Ovary (tissue), 9 donors: ENCODE results near the gene IFT81. TPM values are rescaled to one million over a fixed set of nuclear protein-coding genes. Genes with fewer than 3 reads are reported as not detected.

Source experiments
- DNase-seq, 5 donors: peaks; one replicate each; pipeline ENCODE4 v3.0.0-alpha.2; 2019 to 2020
- H3K27ac ChIP-seq, 2 donors: fragments of 200-600 bp; one replicate each; pipeline versions ENCODE4 v1.5.1 to v1.8.0; 2019 to 2022
- H3K27me3 ChIP-seq: fragments of 200-600 bp; one replicate; pipeline ENCODE4 v1.8.0; 2022
- H3K36me3 ChIP-seq: fragments of 200-600 bp; sonication (generic); one replicate; pipeline ENCODE4 v1.5.1; 2019
- H3K4me1 ChIP-seq: one replicate; pipeline ENCODE4 v1.8.1; 2013; ENCODE audit warnings: mild to moderate bottlenecking, moderate library complexity; ENCODE audit not compliant: insufficient read depth
- H3K4me3 ChIP-seq: fragments of 200-600 bp; sonication (generic); one replicate; pipeline ENCODE4 v1.5.1; 2017
- H3K9me3 ChIP-seq, 2 donors: fragments of 200-600 bp in 1 of 2; sonication (generic) in 1 of 2; one replicate each; pipeline versions ENCODE4 v1.5.1 to v1.8.1; 2013 to 2019; ENCODE audit warnings: mild to moderate bottlenecking in 1 of 2, moderate library complexity in 1 of 2
- EP300 ChIP-seq: sonication (generic); formaldehyde crosslinking; IDR thresholded peaks from one replicate; pipeline ENCODE4 v1.6.1; 2017; ENCODE audit warnings: antibody characterized with exemption
- POLR2A ChIP-seq: fragments of 450-650 bp; IDR thresholded peaks from one replicate; pipeline ENCODE4 v1.6.1; 2017; ENCODE audit warnings: antibody characterized with exemption, mild to moderate bottlenecking, moderate library complexity
- WGBS, 3 donors: extraction: QIAGEN DNeasy Blood & Tissue Kit in 1 of 3; methylation state at CpG; one replicate each; pipeline versions ENCODE4 v1.1.5 to v1.1.7; 2013 to 2017; 5-methylcytosine and 5-hydroxymethylcytosine counted together
- intact Hi-C, 4 donors: fragments of 100-400 bp; cut with DNase I; formaldehyde crosslinking; loops; one replicate each; pipeline versions ENCODE4 v1.11.0 to v1.15.1; 2022 to 2023
- polyA plus RNA-seq, 2 donors: library from polyadenylated mRNA; stranded (reverse); fragments of 200-250 nt in 1 of 2; fragments of 350-450 nt in 1 of 2; fragmentation: Illumina TruSeq in 1 of 2; extraction: RNeasy Lipid Tissue Mini Kit (QIAGEN cat#74804) in 1 of 2; gene quantifications; one replicate each; pipeline ENCODE4 v1.2.3, GENCODE V29; 2013 to 2014
- total RNA-seq, 7 donors: library from RNA; depleted of rRNA in 2 of 7; stranded (reverse); fragments of >200 nt in 2 of 7; fragmentation: NEBNext Ultra II Directional in 3 of 7; extraction: Animal tissue kit (Norgen Biotek cat#: 25700) in 3 of 7; gene quantifications; one replicate each; pipeline versions ENCODE4 v1.1.0 to v1.2.4, GENCODE V29; 2016 to 2023
- TF ChIP-seq, protein P1 (sequence below), 3 donors: fragments of 450-650 bp in 2 of 3; fragments of 200-600 bp in 1 of 3; IDR thresholded peaks; one replicate each; pipeline versions ENCODE4 v1.5.1 to v1.8.0; 2016 to 2022; ENCODE audit warnings: antibody characterized with exemption in 3 of 3, mild to moderate bottlenecking in 1 of 3
- donor health status: DM: no; HTN: no; CAD: no; lungs with moderate emphysema.
- donor health status: DM: no; HTN: no; CAD: no.
- donor health status: Bipolar disorder and iron deficiency.
- donor health status: DM: yes; HTN: yes; CAD: no.
- donor health status: DM: no; HTN: no; CAD: no.
- donor health status: DM: yes; HTN: yes; CAD: no.

Gene IFT81
- total and polyA plus RNA-seq, 9 donors: 10.4 to 22.3 (median 17.2) TPM

DNA sequence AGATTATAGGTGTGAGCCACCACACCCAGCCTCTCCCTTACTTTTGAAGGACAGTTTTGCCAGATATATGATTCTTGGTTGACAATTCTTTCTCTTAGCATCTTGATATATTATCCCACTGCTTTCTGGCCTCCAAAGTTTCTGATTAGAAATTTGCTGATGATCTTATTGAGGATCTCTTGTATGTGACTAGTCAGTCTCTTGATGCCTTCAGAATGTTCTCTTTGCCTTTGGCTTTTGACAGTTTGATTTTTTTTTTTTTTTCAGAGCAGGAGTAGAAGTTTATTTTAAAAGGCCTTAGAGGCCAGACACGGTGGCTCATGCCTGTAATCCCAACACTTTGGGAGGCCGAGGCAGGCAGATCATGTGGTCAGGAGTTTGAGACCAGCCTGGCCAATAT, 32.6 kb downstream of the IFT81 start:
- H3K4me1 ChIP-seq: no peaks in the 10 kb centered on the region
- no peak for DNase-seq
- TF ChIP-seq EP300: no peak
- TF ChIP-seq, protein P1, sequence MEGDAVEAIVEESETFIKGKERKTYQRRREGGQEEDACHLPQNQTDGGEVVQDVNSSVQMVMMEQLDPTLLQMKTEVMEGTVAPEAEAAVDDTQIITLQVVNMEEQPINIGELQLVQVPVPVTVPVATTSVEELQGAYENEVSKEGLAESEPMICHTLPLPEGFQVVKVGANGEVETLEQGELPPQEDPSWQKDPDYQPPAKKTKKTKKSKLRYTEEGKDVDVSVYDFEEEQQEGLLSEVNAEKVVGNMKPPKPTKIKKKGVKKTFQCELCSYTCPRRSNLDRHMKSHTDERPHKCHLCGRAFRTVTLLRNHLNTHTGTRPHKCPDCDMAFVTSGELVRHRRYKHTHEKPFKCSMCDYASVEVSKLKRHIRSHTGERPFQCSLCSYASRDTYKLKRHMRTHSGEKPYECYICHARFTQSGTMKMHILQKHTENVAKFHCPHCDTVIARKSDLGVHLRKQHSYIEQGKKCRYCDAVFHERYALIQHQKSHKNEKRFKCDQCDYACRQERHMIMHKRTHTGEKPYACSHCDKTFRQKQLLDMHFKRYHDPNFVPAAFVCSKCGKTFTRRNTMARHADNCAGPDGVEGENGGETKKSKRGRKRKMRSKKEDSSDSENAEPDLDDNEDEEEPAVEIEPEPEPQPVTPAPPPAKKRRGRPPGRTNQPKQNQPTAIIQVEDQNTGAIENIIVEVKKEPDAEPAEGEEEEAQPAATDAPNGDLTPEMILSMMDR (IDR thresholded peaks at IDR 0.05): no peak
- TF ChIP-seq POLR2A: no peak
- H3K36me3 ChIP-seq: no peaks in the 10 kb centered on the region
- WGBS, 3 donors: 96 to 100% (median 97%) methylated on average over 2 of the region's 2 CpGs
- H3K27me3 ChIP-seq: no peaks in the 10 kb centered on the region
- intact Hi-C loops: no loop called here
- H3K9me3 ChIP-seq: no peaks in the 10 kb centered on the region
- no peak overlapping the region for H3K4me3 ChIP-seq
- no peak overlapping the region for H3K27ac ChIP-seq

DNA sequence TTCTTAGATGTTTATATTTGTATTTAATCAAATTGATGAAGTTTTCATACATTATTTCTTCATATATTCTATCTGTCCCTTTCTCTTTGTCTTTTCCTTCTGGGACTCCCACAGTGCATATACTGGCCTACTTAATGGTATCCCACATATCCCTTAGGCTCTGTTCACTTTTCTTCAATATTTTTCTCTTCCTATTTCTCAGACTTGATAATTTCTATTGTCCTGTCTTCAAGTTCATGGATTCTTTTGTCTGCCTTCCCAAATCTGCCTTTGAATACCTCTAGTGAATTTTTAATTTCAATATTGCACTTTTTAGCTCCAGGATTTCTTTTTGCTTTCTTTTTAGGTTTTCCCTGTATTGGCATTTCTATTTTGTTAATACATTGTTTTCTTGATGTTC, 33.4 kb downstream of the IFT81 start:
- no peaks in the 10 kb centered on the region for H3K36me3 ChIP-seq
- no peaks in the 10 kb centered on the region for H3K4me1 ChIP-seq
- intact Hi-C loops: no loop called here
- no peaks in the 10 kb centered on the region for H3K27me3 ChIP-seq
- no peaks in the 10 kb centered on the region for H3K9me3 ChIP-seq
- no peak overlapping the region for H3K4me3 ChIP-seq
- TF ChIP-seq, protein P1 (IDR thresholded peaks at IDR 0.05): no peak
- TF ChIP-seq EP300: no peak
- no peak for TF ChIP-seq POLR2A
- DNase-seq: no peak
- H3K27ac ChIP-seq: no peak overlapping the region

DNA sequence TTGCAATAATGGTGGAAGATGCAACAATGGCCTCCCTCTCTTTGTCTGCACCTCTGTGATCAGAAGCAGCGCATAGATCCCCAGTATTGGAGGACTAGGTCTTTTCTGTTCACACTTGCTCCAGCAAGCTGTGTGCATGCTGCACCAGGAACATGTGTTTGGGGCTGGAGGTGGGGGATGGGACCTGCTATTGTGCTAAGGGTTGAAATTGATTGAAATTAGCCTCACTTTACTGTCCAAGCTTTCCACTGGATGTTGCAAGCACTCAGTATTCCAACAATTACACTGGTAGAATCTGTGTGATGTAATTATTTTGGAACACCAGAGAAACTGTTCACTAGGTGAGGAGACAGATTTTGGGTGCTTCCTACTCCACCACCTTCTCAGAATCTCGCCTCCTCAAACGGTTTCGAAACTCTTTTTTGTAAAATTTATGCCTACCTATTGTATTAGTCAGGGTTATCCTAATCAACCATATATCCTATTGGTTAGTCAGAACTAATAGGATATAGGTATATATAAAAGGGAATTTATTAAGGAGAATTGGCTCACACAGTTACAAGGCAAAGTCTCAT, 35.6 kb downstream of the IFT81 start:
- H3K36me3 ChIP-seq: no peaks in the 10 kb centered on the region
- TF ChIP-seq POLR2A (no peak), EP300 (no peak)
- TF ChIP-seq, protein P1 (IDR thresholded peaks at IDR 0.05): no peak

DNA sequence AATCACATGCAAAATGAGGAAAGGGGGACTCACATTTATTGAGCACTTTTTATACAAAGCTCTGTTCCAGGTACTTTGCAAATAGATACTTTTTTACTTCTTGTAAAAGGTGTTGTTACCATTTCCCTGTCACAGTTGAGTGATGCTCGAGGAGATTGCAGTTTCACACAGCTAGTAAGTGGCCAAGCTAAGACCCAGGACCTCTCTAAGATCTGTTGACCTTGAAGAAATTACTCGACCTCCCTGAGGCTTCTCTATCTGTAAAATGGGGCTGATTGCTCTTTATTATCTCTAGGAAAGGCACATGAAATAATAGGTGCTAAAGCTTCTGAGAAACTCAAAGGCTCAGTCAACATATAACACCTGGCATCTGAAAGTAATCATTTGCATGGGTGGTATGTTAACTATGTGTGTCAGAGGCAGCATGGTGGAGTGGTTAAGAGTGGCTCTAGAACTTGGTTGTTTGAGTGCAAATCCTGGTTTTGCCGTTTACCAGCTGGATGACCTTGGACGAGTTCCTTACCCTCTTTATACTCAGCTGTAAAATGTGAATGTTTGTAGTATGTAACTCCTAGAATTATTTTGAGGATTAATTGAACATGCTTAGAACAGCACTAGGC, 41.5 kb downstream of the IFT81 start:
- H3K36me3 ChIP-seq: no peaks in the 10 kb centered on the region
- DNase-seq: no peak
- TF ChIP-seq EP300 (no peak), POLR2A (no peak)
- TF ChIP-seq, protein P1 (IDR thresholded peaks at IDR 0.05): no peak
- no peaks in the 10 kb centered on the region for H3K9me3 ChIP-seq
- H3K4me1 ChIP-seq: no peaks in the 10 kb centered on the region
- H3K27ac ChIP-seq: no peak overlapping the region
- H3K27me3 ChIP-seq: no peaks in the 10 kb centered on the region
- H3K4me3 ChIP-seq: no peak overlapping the region
- intact Hi-C loops: no loop called here
- WGBS, 3 donors: 34 to 50% (median 35%) methylated on average over 4 of the region's 4 CpGs

More for the DNA sequence above, 35.6 kb downstream of the IFT81 start:
- Histone ChIP-seq H3K27me3 (no peaks in the 10 kb centered on the region), H3K27ac (no peak overlapping the region), H3K9me3 (no peaks in the 10 kb centered on the region), H3K4me3 (no peak overlapping the region), H3K4me1 (no peaks in the 10 kb centered on the region)
- intact Hi-C loops: no loop called here
- no peak for DNase-seq
- WGBS, 3 donors: 90 to 97% (median 93%) methylated on average over 4 of the region's 4 CpGs
